NB4 (cell line): ENCODE data around the gene TMIE.

ENCODE experiments used
- CTCF ChIP-seq: IDR thresholded peaks from one replicate; pipeline ENCODE4 v1.5.1; 2012; ENCODE audit warnings: low read depth, low read length
- MYC ChIP-seq: IDR thresholded peaks from 2 replicates; pipeline ENCODE4 v1.6.1; 2011; ENCODE audit warnings: low read depth, low read length
- POLR2A ChIP-seq: IDR thresholded peaks from 2 replicates; pipeline ENCODE4 v1.6.1; 2011; ENCODE audit warnings: mild to moderate bottlenecking; ENCODE audit not compliant: insufficient read length; ENCODE audit errors: extremely low read depth
- TF ChIP-seq, protein P1 (sequence below): IDR thresholded peaks from 2 replicates; pipeline ENCODE4 v1.6.1; 2011; ENCODE audit warnings: low read depth, low read length

DNA sequence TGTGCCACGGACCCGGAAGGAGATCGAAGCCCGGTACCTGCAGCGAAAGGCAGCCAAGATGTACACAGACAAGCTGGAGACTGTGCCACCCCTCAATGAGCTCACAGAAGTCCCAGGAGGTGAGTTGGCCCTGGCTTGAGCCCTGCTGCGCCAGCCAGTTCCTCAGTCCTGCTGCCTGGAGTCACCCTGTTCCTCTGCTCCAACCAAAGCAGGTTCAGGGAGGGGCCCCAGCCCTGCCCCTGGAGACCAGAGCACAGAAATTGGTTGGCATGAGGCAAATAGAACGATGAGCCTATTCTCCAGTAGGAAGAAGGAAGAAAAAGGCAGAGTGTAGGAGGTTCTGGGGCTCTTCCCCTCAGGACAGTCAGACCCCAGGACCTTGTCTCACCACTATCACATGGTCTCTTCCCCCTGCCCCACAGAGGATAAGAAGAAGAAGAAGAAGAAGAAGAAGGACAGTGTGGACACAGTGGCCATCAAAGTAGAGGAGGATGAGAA, 8.0 kb downstream of the TMIE start:
- TF ChIP-seq CTCF (no peak), POLR2A (no peak), MYC (no peak)
- TF ChIP-seq, protein P1, sequence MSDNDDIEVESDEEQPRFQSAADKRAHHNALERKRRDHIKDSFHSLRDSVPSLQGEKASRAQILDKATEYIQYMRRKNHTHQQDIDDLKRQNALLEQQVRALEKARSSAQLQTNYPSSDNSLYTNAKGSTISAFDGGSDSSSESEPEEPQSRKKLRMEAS: no peak
